Measurements from ENCODE around the gene FUZ. TPM values are rescaled to one million over a fixed set of nuclear protein-coding genes. Genes with fewer than 3 reads are reported as not detected.

The FUZ gene
- total and polyA plus RNA-seq, 12 donors: 7.6 to 72.5 (median 45.7) TPM

DNA sequence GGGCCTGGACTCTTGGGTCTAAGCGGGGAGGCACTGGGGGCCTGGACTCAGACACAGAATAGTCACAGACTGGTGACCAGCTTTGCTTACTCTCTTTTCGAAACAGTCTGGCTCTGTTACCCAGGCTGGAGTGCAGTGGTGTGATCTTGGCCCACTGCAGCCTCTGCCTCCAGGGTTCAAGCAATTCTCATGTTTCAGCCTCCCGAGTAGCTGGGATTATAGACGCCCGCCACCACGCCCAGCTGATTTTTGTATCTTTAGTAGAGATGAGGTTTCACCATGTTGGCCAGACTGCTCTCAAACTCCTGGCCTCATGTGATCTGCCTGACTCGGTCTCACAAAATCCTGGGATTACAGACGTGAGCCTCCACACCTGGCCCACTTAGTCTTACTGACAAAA lies 16.1 kb upstream of the FUZ start:
- Histone ChIP-seq H3K9me3 (replicated peaks in 1 of 3) (no peaks in the 10 kb centered on the region), H3K36me3 (replicated peaks in 1 of 2) (peaks cover 0 to 64% of the 10 kb centered on the region in 2 donors), H3K4me1 (replicated peaks in 1 of 2) (peaks cover 4 to 9% of the 10 kb centered on the region in 2 donors), H3K4me3 (no peak overlapping the region), H3K27ac (no peak overlapping the region), H3K27me3 (no peaks in the 10 kb centered on the region)
- intact Hi-C loops (cut with DNase I): no loop called here
- WGBS, 4 donors: 83 to 93% (median 91%) methylated on average over 6 to 8 of the region's 8 CpGs
- no peak for DNase-seq
- TF ChIP-seq, protein P1, sequence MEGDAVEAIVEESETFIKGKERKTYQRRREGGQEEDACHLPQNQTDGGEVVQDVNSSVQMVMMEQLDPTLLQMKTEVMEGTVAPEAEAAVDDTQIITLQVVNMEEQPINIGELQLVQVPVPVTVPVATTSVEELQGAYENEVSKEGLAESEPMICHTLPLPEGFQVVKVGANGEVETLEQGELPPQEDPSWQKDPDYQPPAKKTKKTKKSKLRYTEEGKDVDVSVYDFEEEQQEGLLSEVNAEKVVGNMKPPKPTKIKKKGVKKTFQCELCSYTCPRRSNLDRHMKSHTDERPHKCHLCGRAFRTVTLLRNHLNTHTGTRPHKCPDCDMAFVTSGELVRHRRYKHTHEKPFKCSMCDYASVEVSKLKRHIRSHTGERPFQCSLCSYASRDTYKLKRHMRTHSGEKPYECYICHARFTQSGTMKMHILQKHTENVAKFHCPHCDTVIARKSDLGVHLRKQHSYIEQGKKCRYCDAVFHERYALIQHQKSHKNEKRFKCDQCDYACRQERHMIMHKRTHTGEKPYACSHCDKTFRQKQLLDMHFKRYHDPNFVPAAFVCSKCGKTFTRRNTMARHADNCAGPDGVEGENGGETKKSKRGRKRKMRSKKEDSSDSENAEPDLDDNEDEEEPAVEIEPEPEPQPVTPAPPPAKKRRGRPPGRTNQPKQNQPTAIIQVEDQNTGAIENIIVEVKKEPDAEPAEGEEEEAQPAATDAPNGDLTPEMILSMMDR (IDR thresholded peaks at IDR 0.05): no peak
- no peak for TF ChIP-seq POLR2A (IDR thresholded peaks at IDR 0.05)

DNA sequence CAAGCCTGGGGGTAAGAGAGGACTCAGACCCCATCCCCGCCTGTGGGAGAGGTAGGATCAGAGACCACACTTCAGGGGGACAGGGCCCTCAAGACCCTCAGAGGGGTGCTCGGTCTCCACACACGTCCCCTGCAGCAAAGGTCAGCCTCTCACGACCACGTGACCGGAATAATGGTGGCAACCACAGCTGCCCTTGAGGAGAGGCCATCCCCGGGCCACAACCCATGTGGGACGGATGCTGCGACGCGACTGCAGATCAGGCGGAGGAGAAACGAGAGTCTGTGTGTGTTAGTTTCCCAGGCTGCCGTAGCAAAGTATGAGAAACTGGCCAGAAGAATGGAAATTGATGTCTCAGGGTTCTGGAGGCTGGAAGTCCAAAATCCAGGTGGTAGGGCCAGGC lies 13.9 kb upstream of the FUZ start:
- peak overlapping the region in 2 of 5 donors; percentile 13 to 37 for H3K27ac ChIP-seq
- no peaks in the 10 kb centered on the region for H3K9me3 ChIP-seq (replicated peaks in 1 of 3)
- no peak overlapping the region for H3K4me3 ChIP-seq
- peaks cover 0 to 58% of the 10 kb centered on the region in 2 donors for H3K36me3 ChIP-seq (replicated peaks in 1 of 2)
- 44 to 86% (median 55%) methylated on average over 13 to 14 of the region's 14 CpGs for WGBS, 4 donors
- H3K4me1 ChIP-seq (replicated peaks in 1 of 2): peaks cover 4 to 9% of the 10 kb centered on the region in 2 donors
- H3K27me3 ChIP-seq: no peaks in the 10 kb centered on the region
- intact Hi-C loops (cut with DNase I): no loop called here
- TF ChIP-seq, protein P1 (IDR thresholded peaks at IDR 0.05): no peak
- no peak for TF ChIP-seq POLR2A (IDR thresholded peaks at IDR 0.05)
- peak in 2 of 7 donors; percentile 51 to 55 for DNase-seq

DNA sequence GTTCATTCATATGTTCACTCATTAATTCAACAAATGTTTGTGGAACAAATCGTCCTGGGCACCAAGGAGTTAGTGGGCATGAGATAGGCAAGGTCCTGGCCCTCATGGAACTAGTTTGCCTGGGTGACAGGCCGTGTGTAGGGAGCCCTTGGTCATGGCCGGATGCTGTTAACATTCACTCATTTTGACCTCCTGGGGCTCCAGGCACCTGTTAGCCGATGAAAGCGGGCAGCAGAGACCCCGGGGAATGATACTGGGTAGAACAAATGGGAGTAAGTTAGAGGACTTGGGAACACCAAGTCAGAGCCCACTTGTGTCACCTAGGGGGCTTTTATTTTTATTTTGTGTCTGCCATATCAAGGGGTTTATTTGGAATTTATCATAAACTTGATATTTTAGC lies 11.6 kb upstream of the FUZ start:
- Histone ChIP-seq H3K27ac (no peak overlapping the region), H3K9me3 (replicated peaks in 1 of 3) (no peaks in the 10 kb centered on the region), H3K27me3 (no peaks in the 10 kb centered on the region), H3K4me3 (no peak overlapping the region), H3K4me1 (replicated peaks in 1 of 2) (peaks cover 21 to 28% of the 10 kb centered on the region in 2 donors), H3K36me3 (replicated peaks in 1 of 2) (peaks cover 0 to 34% of the 10 kb centered on the region in 2 donors)
- no peak for DNase-seq
- intact Hi-C loops (cut with DNase I): no loop called here
- 75 to 85% (median 83%) methylated on average over 5 to 6 of the region's 6 CpGs for WGBS, 4 donors
- TF ChIP-seq, protein P1 (IDR thresholded peaks at IDR 0.05): no peak
- no peak for TF ChIP-seq POLR2A (IDR thresholded peaks at IDR 0.05)

DNA sequence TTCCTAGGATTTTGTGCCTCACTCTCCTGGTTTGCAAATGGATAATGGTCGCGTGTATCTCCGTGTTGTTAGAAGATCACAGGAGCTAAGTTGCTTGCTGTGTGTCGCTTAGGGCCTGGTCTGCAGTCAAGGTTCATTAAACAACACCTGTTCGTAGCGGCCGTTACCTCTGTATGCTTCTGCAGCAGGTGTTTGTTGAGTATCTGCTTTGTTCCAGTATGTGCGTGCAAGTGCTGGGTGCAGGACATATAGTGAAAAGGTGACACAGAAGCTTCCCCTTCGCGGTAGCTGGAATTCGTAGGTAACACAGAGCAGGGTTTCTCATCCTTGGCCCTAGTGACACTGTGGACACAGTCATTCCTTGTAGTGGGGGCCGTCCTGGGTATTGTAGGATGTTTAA lies 10.4 kb upstream of the FUZ start:
- WGBS, 4 donors: 86 to 92% (median 86%) methylated on average over 11 to 12 of the region's 12 CpGs

More for the DNA sequence above, 10.4 kb upstream of the FUZ start:
- no peaks in the 10 kb centered on the region for H3K27me3 ChIP-seq
- no peak overlapping the region for H3K27ac ChIP-seq
- intact Hi-C loops (cut with DNase I): no loop called here
- no peaks in the 10 kb centered on the region for H3K9me3 ChIP-seq (replicated peaks in 1 of 3)
- H3K4me3 ChIP-seq: no peak overlapping the region
- peaks cover 0 to 22% of the 10 kb centered on the region in 2 donors for H3K36me3 ChIP-seq (replicated peaks in 1 of 2)
- TF ChIP-seq POLR2A (IDR thresholded peaks at IDR 0.05): no peak
- TF ChIP-seq, protein P1 (IDR thresholded peaks at IDR 0.05): no peak
- H3K4me1 ChIP-seq (replicated peaks in 1 of 2): peaks cover 30 to 37% of the 10 kb centered on the region in 2 donors
- no peak for DNase-seq
